HepG2 (cell line): ENCODE measurements around the gene TMEM135. TPM values are rescaled to one million over a fixed set of nuclear protein-coding genes. Genes with fewer than 3 reads are reported as not detected.

Experiments used
- ELF3 ChIP-seq: IDR thresholded peaks from 2 replicates; pipeline ENCODE4 v1.6.1; 2016; ENCODE audit warnings: missing genetic modification reagents, missing compliant biosample characterization
- FOXA1 ChIP-seq, 2 experiments: fragments of 450-650 bp in 1 of 2; sonication (generic) in 1 of 2; formaldehyde crosslinking in 1 of 2; IDR thresholded peaks; 2 replicates each; pipeline versions ENCODE4 v1.4.0 to v1.6.1; 2016 to 2020; ENCODE audit warnings: missing genetic modification reagents in 1 of 2
- KAT8 ChIP-seq: IDR thresholded peaks from 2 replicates; pipeline ENCODE4 v1.6.1; 2016; ENCODE audit warnings: missing genetic modification reagents, missing compliant biosample characterization
- KDM4B ChIP-seq: sonication (generic); formaldehyde crosslinking; IDR thresholded peaks from 2 replicates; pipeline ENCODE4 v1.4.0; 2020; ENCODE audit warnings: missing genetic modification reagents
- KLF12 ChIP-seq: sonication (generic); formaldehyde crosslinking; IDR thresholded peaks from 2 replicates; pipeline ENCODE4 v1.4.0; 2020; ENCODE audit warnings: missing genetic modification reagents, borderline replicate concordance
- RXRA ChIP-seq: sonication (generic); formaldehyde crosslinking; IDR thresholded peaks from 2 replicates; pipeline ENCODE4 v1.5.1; 2020; ENCODE audit warnings: missing genetic modification reagents
- RXRB ChIP-seq: IDR thresholded peaks from 2 replicates; pipeline ENCODE4 v1.6.1; 2016; ENCODE audit warnings: borderline replicate concordance, missing genetic modification reagents, missing compliant biosample characterization
- SIX1 ChIP-seq: sonication (generic); formaldehyde crosslinking; IDR thresholded peaks from 2 replicates; pipeline ENCODE4 v1.4.0; 2020; ENCODE audit warnings: missing genetic modification reagents, borderline replicate concordance
- SKI ChIP-seq: fragments of 450-650 bp; IDR thresholded peaks from one replicate; pipeline ENCODE4 v1.6.1; 2018; ENCODE audit warnings: mild to moderate bottlenecking; ENCODE audit not compliant: partially characterized antibody
- SOX13 ChIP-seq, 3 experiments: fragments of 450-650 bp in 1 of 3; sonication (generic) in 1 of 3; formaldehyde crosslinking in 1 of 3; IDR thresholded peaks in 2 of 3; conservative IDR thresholded peaks in 1 of 3; 2 replicates each; pipeline versions ENCODE4 v1.5.0 to v1.6.1; 2016 to 2020; ENCODE audit warnings: antibody characterized with exemption in 1 of 3, mild to moderate bottlenecking in 1 of 3, missing compliant biosample characterization in 1 of 3, missing genetic modification reagents in 1 of 3, moderate library complexity in 1 of 3
- SRSF4 ChIP-seq: fragments of 200-400 bp; formaldehyde crosslinking; IDR thresholded peaks from one replicate; pipeline ENCODE4 v1.6.1; 2018; ENCODE audit warnings: mild to moderate bottlenecking, low read depth, low read length, moderate library complexity; ENCODE audit not compliant: poor library complexity, severe bottlenecking
- SRSF9 ChIP-seq: fragments of 200-400 bp; formaldehyde crosslinking; IDR thresholded peaks from 2 replicates; pipeline ENCODE4 v1.6.1; 2018; ENCODE audit warnings: borderline replicate concordance, mild to moderate bottlenecking, low read depth, low read length; ENCODE audit not compliant: insufficient read depth, poor library complexity, severe bottlenecking
- TARDBP ChIP-seq: sonication (generic); formaldehyde crosslinking; IDR thresholded peaks from 2 replicates; pipeline ENCODE4 v1.8.0; 2022; ENCODE audit warnings: mild to moderate bottlenecking, missing genetic modification reagents
- THAP11 ChIP-seq: IDR thresholded peaks from 2 replicates; pipeline ENCODE4 v1.6.1; 2016; ENCODE audit warnings: missing biosample characterization, missing genetic modification reagents
- XRCC5 ChIP-seq: fragments of 200-400 bp; formaldehyde crosslinking; optimal IDR thresholded peaks from 2 replicates; pipeline ENCODE3; 2017; ENCODE audit warnings: mild to moderate bottlenecking, low read length
- ZBTB7A ChIP-seq: sonication (generic); formaldehyde crosslinking; IDR thresholded peaks from 2 replicates; pipeline ENCODE4 v1.8.0; 2022; ENCODE audit warnings: mild to moderate bottlenecking, missing genetic modification reagents
- ZNF263 ChIP-seq: sonication (generic); formaldehyde crosslinking; IDR thresholded peaks from 2 replicates; pipeline ENCODE4 v1.4.0; 2020; ENCODE audit warnings: missing genetic modification reagents
- ZNF468 ChIP-seq: sonication (generic); formaldehyde crosslinking; IDR thresholded peaks from 2 replicates; pipeline ENCODE4 v1.8.0; 2022; ENCODE audit warnings: mild to moderate bottlenecking, moderate library complexity, missing genetic modification reagents
- ZNF672 ChIP-seq: sonication (generic); formaldehyde crosslinking; IDR thresholded peaks from 2 replicates; pipeline ENCODE4 v1.8.1; 2022; ENCODE audit warnings: missing genetic modification reagents
- polyA plus RNA-seq, 8 experiments: library from polyadenylated mRNA; depleted of rRNA in 3 of 8; stranded (reverse) in 7 of 8; unstranded in 1 of 8; fragments of >200 nt; fragmentation: Illumina TruSeq in 4 of 8; extraction: Trizol in 4 of 8; gene quantifications; 2 replicates each; pipeline versions ENCODE4 v1.2.1 to v1.2.3, GENCODE V29; 2011 to 2016; ENCODE audit warnings: low read depth in 4 of 8, missing spikeins in 1 of 8, mixed read lengths in 1 of 8; ENCODE audit not compliant: insufficient read depth in 1 of 8
- total RNA-seq, 5 experiments: library from RNA; depleted of rRNA; stranded (reverse); fragments of >200 nt; fragmentation: Illumina TruSeq; extraction: Trizol; gene quantifications; 2 replicates each; pipeline ENCODE4 v1.2.3, GENCODE V29; 2016; ENCODE audit warnings: low read depth in 1 of 5
- TF ChIP-seq, protein P1 (sequence below), 2 experiments: sonication (generic) in 1 of 2; formaldehyde crosslinking in 1 of 2; IDR thresholded peaks; 2 replicates each; pipeline versions ENCODE4 v1.5.1 to v1.6.1; 2011 to 2020; ENCODE audit warnings: borderline replicate concordance in 1 of 2, low read depth in 1 of 2, low read length in 1 of 2, mild to moderate bottlenecking in 1 of 2, missing genetic modification reagents in 1 of 2, moderate library complexity in 1 of 2
- TF ChIP-seq, protein P2 (sequence below): sonication (generic); formaldehyde crosslinking; IDR thresholded peaks from 2 replicates; pipeline ENCODE4 v1.5.0; 2020; ENCODE audit warnings: missing genetic modification reagents
- TF ChIP-seq, protein P3 (sequence below): IDR thresholded peaks from 2 replicates; pipeline ENCODE4 v1.6.1; 2018; ENCODE audit warnings: missing genetic modification reagents, mild to moderate bottlenecking, missing compliant biosample characterization

TMEM135 gene
- total and polyA plus RNA-seq, 2 of the 13 experiments (the other 11 are each of a cell fraction or from before 2014, with no cell fraction given), result 36.6 to 88.9 TPM

DNA sequence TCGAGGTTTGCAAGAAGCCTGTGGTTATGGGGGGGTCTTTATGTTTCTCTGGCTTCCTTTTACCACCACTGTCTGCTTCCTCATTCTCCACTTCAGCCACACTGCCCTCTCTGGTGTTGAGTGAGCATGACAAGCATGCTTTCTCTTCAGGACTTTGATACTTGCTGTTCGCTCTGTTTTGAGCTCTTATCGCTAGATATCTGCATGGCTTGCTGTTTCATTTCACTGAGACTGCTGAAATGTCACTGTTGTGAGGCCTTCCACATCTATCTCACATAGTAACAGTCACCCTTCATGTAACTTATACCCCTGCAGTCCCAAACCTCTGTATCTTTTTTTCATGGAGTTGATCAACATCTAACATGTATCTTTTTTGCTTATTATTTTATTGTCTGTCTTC is 59.8 kb downstream of the TMEM135 start (continued):
- TF ChIP-seq, protein P1, sequence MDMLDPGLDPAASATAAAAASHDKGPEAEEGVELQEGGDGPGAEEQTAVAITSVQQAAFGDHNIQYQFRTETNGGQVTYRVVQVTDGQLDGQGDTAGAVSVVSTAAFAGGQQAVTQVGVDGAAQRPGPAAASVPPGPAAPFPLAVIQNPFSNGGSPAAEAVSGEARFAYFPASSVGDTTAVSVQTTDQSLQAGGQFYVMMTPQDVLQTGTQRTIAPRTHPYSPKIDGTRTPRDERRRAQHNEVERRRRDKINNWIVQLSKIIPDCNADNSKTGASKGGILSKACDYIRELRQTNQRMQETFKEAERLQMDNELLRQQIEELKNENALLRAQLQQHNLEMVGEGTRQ (IDR thresholded peaks at IDR 0.05; ENCODE audit: low read depth, low read length), result no peak
- TF ChIP-seq, protein P1 (CRISPR knock-in tag; IDR thresholded peaks at IDR 0.05; ENCODE audit: borderline replicate concordance), result no peak
- TF ChIP-seq ELF3 (CRISPR knock-in tag) (peak; percentile 91), THAP11 (0 out of 2 replicates have a peak, but pooled peaks have one; percentile 27), KDM4B (CRISPR knock-in tag) (no peak), ZNF468 (no peak), SRSF9 (no peak), TARDBP (CRISPR knock-in tag) (peak; percentile 34; the same call in 1 of the 2 replicates), KLF12 (no peak), SIX1 (CRISPR knock-in tag) (no peak), ZNF672 (CRISPR knock-in tag) (no peak), RXRB (CRISPR knock-in tag) (0 out of 2 replicates have a peak, but pooled peaks have one; percentile 31), SKI (no peak), XRCC5 (peak; percentile 74), SRSF4 (no peak), ZNF263 (no peak), ZBTB7A (no peak), FOXA1 (IDR thresholded peaks at IDR 0.05) (no peak), FOXA1 (CRISPR knock-in tag; IDR thresholded peaks at IDR 0.05) (no peak), SOX13 (IDR thresholded peaks at IDR 0.05) (no peak), SOX13 (CRISPR knock-in tag; conservative IDR thresholded peaks at IDR 0.05 in 1 of 2, IDR thresholded peaks at IDR 0.05 in 1 of 2) (0 out of 4 replicates have a peak, but pooled peaks of 1 of the 2 experiments have one; percentile 34), KAT8 (CRISPR knock-in tag) (peak; percentile 64), RXRA (no peak)
- TF ChIP-seq, protein P2, sequence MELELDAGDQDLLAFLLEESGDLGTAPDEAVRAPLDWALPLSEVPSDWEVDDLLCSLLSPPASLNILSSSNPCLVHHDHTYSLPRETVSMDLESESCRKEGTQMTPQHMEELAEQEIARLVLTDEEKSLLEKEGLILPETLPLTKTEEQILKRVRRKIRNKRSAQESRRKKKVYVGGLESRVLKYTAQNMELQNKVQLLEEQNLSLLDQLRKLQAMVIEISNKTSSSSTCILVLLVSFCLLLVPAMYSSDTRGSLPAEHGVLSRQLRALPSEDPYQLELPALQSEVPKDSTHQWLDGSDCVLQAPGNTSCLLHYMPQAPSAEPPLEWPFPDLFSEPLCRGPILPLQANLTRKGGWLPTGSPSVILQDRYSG, result no peak
- TF ChIP-seq, protein P3, sequence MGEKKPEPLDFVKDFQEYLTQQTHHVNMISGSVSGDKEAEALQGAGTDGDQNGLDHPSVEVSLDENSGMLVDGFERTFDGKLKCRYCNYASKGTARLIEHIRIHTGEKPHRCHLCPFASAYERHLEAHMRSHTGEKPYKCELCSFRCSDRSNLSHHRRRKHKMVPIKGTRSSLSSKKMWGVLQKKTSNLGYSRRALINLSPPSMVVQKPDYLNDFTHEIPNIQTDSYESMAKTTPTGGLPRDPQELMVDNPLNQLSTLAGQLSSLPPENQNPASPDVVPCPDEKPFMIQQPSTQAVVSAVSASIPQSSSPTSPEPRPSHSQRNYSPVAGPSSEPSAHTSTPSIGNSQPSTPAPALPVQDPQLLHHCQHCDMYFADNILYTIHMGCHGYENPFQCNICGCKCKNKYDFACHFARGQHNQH (CRISPR knock-in tag), result no peak
